Transverse colon (tissue), 4 donors: ENCODE measurements around the gene KLRG1. TPM values are rescaled to one million over a fixed set of nuclear protein-coding genes. Genes with fewer than 3 reads are reported as not detected.

Experiments
- DNase-seq: peaks from one replicate; pipeline ENCODE4 v3.0.0-alpha.2; 2019
- H3K27ac ChIP-seq, 4 donors: fragments of 200-600 bp; sonication (generic); 2 replicates each; pipeline ENCODE4 v1.5.1; 2016 to 2018; ENCODE audit warnings: inconsistent platforms in 4 of 4
- H3K27me3 ChIP-seq: fragments of 200-600 bp; sonication (generic); 2 replicates; pipeline ENCODE4 v1.5.1; 2017; ENCODE audit warnings: inconsistent platforms
- H3K36me3 ChIP-seq, 4 donors: fragments of 200-600 bp; sonication (generic); 2 replicates each; pipeline ENCODE4 v1.5.1; 2017 to 2019; ENCODE audit warnings: inconsistent platforms in 4 of 4
- H3K4me1 ChIP-seq, 4 donors: fragments of 200-600 bp; sonication (generic); 2 replicates each; pipeline ENCODE4 v1.5.1; 2017 to 2020; ENCODE audit warnings: inconsistent platforms in 4 of 4
- H3K4me3 ChIP-seq, 4 donors: fragments of 200-600 bp; sonication (generic); 1 replicate in 1 of 4; 2 replicates in 3 of 4; pipeline versions ENCODE4 v1.5.1 to v1.6.1; 2017 to 2019; ENCODE audit warnings: inconsistent platforms in 4 of 4
- H3K9me3 ChIP-seq, 2 donors: fragments of 200-600 bp; sonication (generic); 2 replicates each; pipeline ENCODE4 v1.5.1; 2017 to 2019; ENCODE audit warnings: inconsistent platforms in 2 of 2
- CTCF ChIP-seq, 5 experiments: fragments of 200-600 bp in 3 of 5; fragments of 450-650 bp in 2 of 5; sonication (generic) in 3 of 5; IDR thresholded peaks; 1 replicate in 2 of 5; 2 replicates in 3 of 5; pipeline ENCODE4 v1.5.1; 2016 to 2017; ENCODE audit warnings: antibody characterized with exemption in 5 of 5, inconsistent platforms in 3 of 5, mild to moderate bottlenecking in 2 of 5, moderate library complexity in 1 of 5
- EP300 ChIP-seq: sonication (generic); formaldehyde crosslinking; IDR thresholded peaks from one replicate; pipeline ENCODE4 v1.6.1; 2017; ENCODE audit warnings: antibody characterized with exemption, low read depth
- POLR2A ChIP-seq: fragments of 450-650 bp; IDR thresholded peaks from one replicate; pipeline ENCODE4 v1.6.1; 2016; ENCODE audit warnings: antibody characterized with exemption, mild to moderate bottlenecking, moderate library complexity
- POLR2AphosphoS5 ChIP-seq, 3 donors: sonication (generic); formaldehyde crosslinking; IDR thresholded peaks; one replicate each; pipeline ENCODE4 v1.6.1; 2016; ENCODE audit warnings: antibody characterized with exemption in 3 of 3
- WGBS, 2 donors: methylation state at CpG; one replicate each; pipeline ENCODE4 v1.1.5; 2018; ENCODE audit warnings: low coverage in 1 of 2; 5-methylcytosine and 5-hydroxymethylcytosine counted together
- in situ Hi-C, 4 donors: fragments of 200-750 bp; cut with MboI; loops; one replicate each; pipeline versions ENCODE4 v1.15.0 to v1.15.1; 2017; ENCODE audit warnings: low sequenced_read_pairs in 3 of 4, low pct_ligation_motif_present in 1 of 4, low pct_unique_long_range_greater_than_20kb in 1 of 4
- intact Hi-C: fragments of 100-400 bp; cut with DNase I; formaldehyde crosslinking; loops from one replicate; pipeline ENCODE4 v1.15.1; 2023; ENCODE audit warnings: low total_unique reads
- total RNA-seq, 4 donors: library from RNA; depleted of rRNA; stranded (reverse); fragments of >200 nt; gene quantifications; one replicate each; pipeline ENCODE4 v1.1.0, GENCODE V29; 2016

The KLRG1 gene
- total RNA-seq, 4 donors from 2014 or later: 1.4 to 2.5 TPM; not detected in 2

GRCh38 chr12:8956772-8957171 is 32.6 kb upstream of the KLRG1 start:
- H3K9me3 ChIP-seq: no peaks in the 10 kb centered on the region
- intact Hi-C loops (loop anchor here (10.0 kb wide), 1 partner anchor 78 kb away; no protein-coding TSS in a partner anchor), in situ Hi-C loops (no loop called here)
- WGBS, 2 donors: 87 to 100% methylated on average over 3 to 6 of the region's 7 CpGs
- no peak overlapping the region for H3K27ac ChIP-seq
- TF ChIP-seq POLR2A: no peak
- no peak for TF ChIP-seq POLR2AphosphoS5 (IDR thresholded peaks at IDR 0.05)
- TF ChIP-seq EP300: no peak
- TF ChIP-seq CTCF (IDR thresholded peaks at IDR 0.05): no peak
- no peak for DNase-seq
- H3K4me1 ChIP-seq: no peaks in the 10 kb centered on the region
- H3K4me3 ChIP-seq: no peak overlapping the region
- no peaks in the 10 kb centered on the region for H3K36me3 ChIP-seq
- no peaks in the 10 kb centered on the region for H3K27me3 ChIP-seq

- Histone ChIP-seq H3K36me3 (no peaks in the 10 kb centered on the region), H3K27me3 (no peaks in the 10 kb centered on the region), H3K4me1 (no peaks in the 10 kb centered on the region), H3K4me3 (no peak overlapping the region), H3K27ac (no peak overlapping the region), H3K9me3 (no peaks in the 10 kb centered on the region)
- DNase-seq: no peak
- intact Hi-C loops: loop anchor here (10.0 kb wide), 1 partner anchor 77 kb away; no protein-coding TSS in a partner anchor
- WGBS, 2 donors: 75 to 84% methylated on average over 4 of the region's 4 CpGs
- in situ Hi-C loops: no loop called here
- TF ChIP-seq CTCF (IDR thresholded peaks at IDR 0.05) (no peak), EP300 (no peak), POLR2AphosphoS5 (IDR thresholded peaks at IDR 0.05) (no peak), POLR2A (no peak)
Observed at GRCh38 chr12:8957561-8957960, 31.8 kb upstream of the KLRG1 start.

GRCh38 chr12:8958066-8958465 is 31.3 kb upstream of the KLRG1 start:
- no peak for DNase-seq
- 56 to 59% methylated on average over 2 of the region's 2 CpGs for WGBS, 2 donors
- Histone ChIP-seq H3K27ac (no peak overlapping the region), H3K4me3 (no peak overlapping the region), H3K27me3 (no peaks in the 10 kb centered on the region), H3K36me3 (no peaks in the 10 kb centered on the region), H3K4me1 (no peaks in the 10 kb centered on the region), H3K9me3 (no peaks in the 10 kb centered on the region)
- intact Hi-C loops (loop anchor here (10.0 kb wide), 1 partner anchor 77 kb away; no protein-coding TSS in a partner anchor), in situ Hi-C loops (no loop called here)
- TF ChIP-seq EP300: no peak
- no peak for TF ChIP-seq POLR2AphosphoS5 (IDR thresholded peaks at IDR 0.05)
- no peak for TF ChIP-seq POLR2A
- no peak for TF ChIP-seq CTCF (IDR thresholded peaks at IDR 0.05)

- H3K9me3 ChIP-seq: no peaks in the 10 kb centered on the region
- no peaks in the 10 kb centered on the region for H3K4me1 ChIP-seq
- 85 to 94% methylated on average over 2 of the region's 2 CpGs for WGBS, 2 donors
- no peaks in the 10 kb centered on the region for H3K36me3 ChIP-seq
- no peak overlapping the region for H3K4me3 ChIP-seq
- in situ Hi-C loops: no loop called here
- intact Hi-C loops: no loop called here
- TF ChIP-seq CTCF (IDR thresholded peaks at IDR 0.05): no peak
- no peak for TF ChIP-seq POLR2AphosphoS5 (IDR thresholded peaks at IDR 0.05)
- TF ChIP-seq EP300: no peak
- no peak for TF ChIP-seq POLR2A
- DNase-seq: no peak
- no peaks in the 10 kb centered on the region for H3K27me3 ChIP-seq
- no peak overlapping the region for H3K27ac ChIP-seq
Observed at GRCh38 chr12:8960176-8960575, 29.2 kb upstream of the KLRG1 start.
